ENCODE measurements around the gene NOP10. TPM values are rescaled to one million over a fixed set of nuclear protein-coding genes. Genes with fewer than 3 reads are reported as not detected.
"Not testable (repeated sequence)": the region's sequence is repeated elsewhere in the genome, so short reads cannot be mapped to it uniquely, and the experiment has no call there.

Gene NOP10
- total RNA-seq, 3 donors from 2014 or later (not counting 1 experiment from before 2014, with no cell fraction given), result 56.6 to 69.9 (median 56.7) TPM

DNA sequence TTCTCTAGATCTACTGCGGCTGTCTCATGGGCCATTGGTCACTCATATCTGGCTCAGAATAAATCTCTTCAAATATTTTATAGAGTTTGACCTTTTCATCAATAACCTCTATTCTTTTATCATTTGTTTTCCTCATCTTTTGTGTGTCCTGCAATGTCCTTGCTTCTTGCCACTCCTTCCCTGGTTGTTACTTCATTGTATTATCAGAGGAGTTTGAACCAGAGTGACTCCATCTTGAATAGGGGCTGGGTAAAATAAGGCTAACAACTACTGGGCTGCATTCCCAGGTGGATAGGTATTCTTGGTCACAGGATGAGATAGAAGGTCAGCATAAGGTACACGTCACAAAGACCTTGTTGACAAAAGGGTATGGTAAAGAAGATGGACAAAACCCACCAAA lies 33.9 kb upstream of the NOP10 start:
- no peaks in the 10 kb centered on the region for H3K9me3 Mint-ChIP-seq
- no peak overlapping the region for H3K4me3 Mint-ChIP-seq
- no peaks in the 10 kb centered on the region for H3K4me1 Mint-ChIP-seq
- H3K9me3 ChIP-seq (ENCODE audit: control insufficient read depth, insufficient read depth, low read length), result no peaks in the 10 kb centered on the region
- H3K27ac Mint-ChIP-seq, result no peak overlapping the region
- no peaks in the 10 kb centered on the region for H3K36me3 Mint-ChIP-seq
- DNase-seq, result no peak
- no peaks in the 10 kb centered on the region for H3K27me3 Mint-ChIP-seq (ENCODE audit: low read depth in 2 of 2)
- ATAC-seq, result no peak
- no peak overlapping the region for H3K27ac ChIP-seq (ENCODE audit: low read length)
- intact Hi-C loops (cut with micrococcal nuclease), result no loop called here
- no peak overlapping the region for H3K4me3 ChIP-seq (ENCODE audit: low read length)
- H3K4me1 ChIP-seq (ENCODE audit: control insufficient read depth, insufficient read depth, low read length), result no peaks in the 10 kb centered on the region
- H3K27me3 ChIP-seq (ENCODE audit: control insufficient read depth, insufficient read depth, low read length), result no peaks in the 10 kb centered on the region
- no peaks in the 10 kb centered on the region for H3K36me3 ChIP-seq (ENCODE audit: control insufficient read depth, insufficient read depth, low read length)
- TF ChIP-seq, protein P1, sequence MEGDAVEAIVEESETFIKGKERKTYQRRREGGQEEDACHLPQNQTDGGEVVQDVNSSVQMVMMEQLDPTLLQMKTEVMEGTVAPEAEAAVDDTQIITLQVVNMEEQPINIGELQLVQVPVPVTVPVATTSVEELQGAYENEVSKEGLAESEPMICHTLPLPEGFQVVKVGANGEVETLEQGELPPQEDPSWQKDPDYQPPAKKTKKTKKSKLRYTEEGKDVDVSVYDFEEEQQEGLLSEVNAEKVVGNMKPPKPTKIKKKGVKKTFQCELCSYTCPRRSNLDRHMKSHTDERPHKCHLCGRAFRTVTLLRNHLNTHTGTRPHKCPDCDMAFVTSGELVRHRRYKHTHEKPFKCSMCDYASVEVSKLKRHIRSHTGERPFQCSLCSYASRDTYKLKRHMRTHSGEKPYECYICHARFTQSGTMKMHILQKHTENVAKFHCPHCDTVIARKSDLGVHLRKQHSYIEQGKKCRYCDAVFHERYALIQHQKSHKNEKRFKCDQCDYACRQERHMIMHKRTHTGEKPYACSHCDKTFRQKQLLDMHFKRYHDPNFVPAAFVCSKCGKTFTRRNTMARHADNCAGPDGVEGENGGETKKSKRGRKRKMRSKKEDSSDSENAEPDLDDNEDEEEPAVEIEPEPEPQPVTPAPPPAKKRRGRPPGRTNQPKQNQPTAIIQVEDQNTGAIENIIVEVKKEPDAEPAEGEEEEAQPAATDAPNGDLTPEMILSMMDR (IDR thresholded peaks at IDR 0.05), result no peak
- 93% methylated on average over 1 of the region's 2 CpGs for WGBS (ENCODE audit: insufficient coverage)

- H3K9me3 Mint-ChIP-seq; H3K4me3 ChIP-seq (ENCODE audit: low read length); H3K4me1 ChIP-seq (ENCODE audit: control insufficient read depth, insufficient read depth, low read length); DNase-seq; H3K4me1 Mint-ChIP-seq; ATAC-seq; H3K9me3 ChIP-seq (ENCODE audit: control insufficient read depth, insufficient read depth, low read length); H3K36me3 ChIP-seq (ENCODE audit: control insufficient read depth, insufficient read depth, low read length); intact Hi-C loops (cut with micrococcal nuclease); H3K27me3 Mint-ChIP-seq (ENCODE audit: low read depth in 2 of 2); H3K27ac Mint-ChIP-seq; H3K4me3 Mint-ChIP-seq; H3K27me3 ChIP-seq (ENCODE audit: control insufficient read depth, insufficient read depth, low read length); H3K27ac ChIP-seq (ENCODE audit: low read length); H3K36me3 Mint-ChIP-seq: not testable (repeated sequence)
- WGBS (ENCODE audit: insufficient coverage), result 85% methylated on average over 2 of the region's 2 CpGs
Observed at GRCh38 chr15:34375541-34375940, 32.6 kb upstream of the NOP10 start.

DNA sequence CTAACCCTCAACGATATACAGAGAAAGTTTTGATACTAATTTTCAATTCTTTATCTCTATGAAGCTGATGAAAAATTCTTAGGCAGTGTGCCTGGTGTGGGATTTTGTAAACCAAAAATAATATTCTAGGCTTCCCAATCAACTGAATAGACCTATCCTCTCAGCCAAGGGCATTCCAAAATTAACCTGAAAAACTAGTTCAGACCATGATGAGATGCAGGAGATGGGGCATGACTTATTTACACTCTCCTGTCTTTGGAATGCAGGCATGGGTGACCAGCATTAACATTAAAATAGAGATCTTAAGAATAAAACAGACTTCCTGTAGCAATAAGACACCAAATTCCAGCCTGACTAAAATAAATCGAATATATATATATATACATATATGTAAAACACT lies 31.9 kb upstream of the NOP10 start:
- Mint-ChIP-seq H3K9me3 (no peaks in the 10 kb centered on the region), H3K4me3 (no peak overlapping the region), H3K27me3 (ENCODE audit: low read depth in 2 of 2) (no peaks in the 10 kb centered on the region), H3K36me3 (no peaks in the 10 kb centered on the region), H3K27ac (no peak overlapping the region), H3K4me1 (no peaks in the 10 kb centered on the region)
- DNase-seq (no peak), ATAC-seq (no peak)
- H3K36me3 ChIP-seq (ENCODE audit: control insufficient read depth, insufficient read depth, low read length), result no peaks in the 10 kb centered on the region
- intact Hi-C loops (cut with micrococcal nuclease), result no loop called here
- no peaks in the 10 kb centered on the region for H3K4me1 ChIP-seq (ENCODE audit: control insufficient read depth, insufficient read depth, low read length)
- no peak overlapping the region for H3K4me3 ChIP-seq (ENCODE audit: low read length)
- TF ChIP-seq, protein P1 (IDR thresholded peaks at IDR 0.05), result no peak
- H3K9me3 ChIP-seq (ENCODE audit: control insufficient read depth, insufficient read depth, low read length), result no peaks in the 10 kb centered on the region
- H3K27me3 ChIP-seq (ENCODE audit: control insufficient read depth, insufficient read depth, low read length), result no peaks in the 10 kb centered on the region
- no peak overlapping the region for H3K27ac ChIP-seq (ENCODE audit: low read length)
- WGBS (ENCODE audit: insufficient coverage), result no CpG with 5 or more reads among the region's 2 CpGs

DNA sequence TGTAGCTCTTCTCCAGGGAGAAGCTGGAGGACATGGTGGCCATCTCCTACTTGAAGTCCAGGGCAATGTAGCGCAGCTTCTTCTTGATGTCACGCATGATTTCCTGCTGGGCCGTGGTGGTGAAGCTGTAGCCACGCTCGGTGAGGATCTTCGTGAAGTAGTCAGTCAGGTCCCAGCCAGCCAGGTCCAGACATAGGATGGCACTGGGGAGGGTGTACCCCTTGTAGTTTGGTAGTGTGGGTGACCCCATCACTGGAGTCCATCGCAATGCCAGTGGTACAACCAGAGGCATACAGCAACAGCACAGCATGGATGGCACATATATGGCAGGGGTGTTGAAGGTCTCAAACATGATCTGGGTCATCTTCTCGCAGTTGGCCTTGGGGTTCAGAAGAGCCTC lies 31.0 kb upstream of the NOP10 start:
- no peaks in the 10 kb centered on the region for H3K36me3 ChIP-seq (ENCODE audit: control insufficient read depth, insufficient read depth, low read length)

More for the DNA sequence above, 31.0 kb upstream of the NOP10 start:
- intact Hi-C loops (cut with micrococcal nuclease), result no loop called here
- Mint-ChIP-seq H3K4me3 (no peak overlapping the region), H3K9me3 (no peaks in the 10 kb centered on the region), H3K27ac (no peak overlapping the region), H3K27me3 (ENCODE audit: low read depth in 2 of 2) (no peaks in the 10 kb centered on the region), H3K36me3 (no peaks in the 10 kb centered on the region), H3K4me1 (no peaks in the 10 kb centered on the region)
- H3K27ac ChIP-seq (ENCODE audit: low read length), result no peak overlapping the region
- H3K27me3 ChIP-seq (ENCODE audit: control insufficient read depth, insufficient read depth, low read length), result no peaks in the 10 kb centered on the region
- H3K4me1 ChIP-seq (ENCODE audit: control insufficient read depth, insufficient read depth, low read length), result peaks cover 4% of the 10 kb centered on the region
- no peak for ATAC-seq
- 98% methylated on average over 8 of the region's 8 CpGs for WGBS (ENCODE audit: insufficient coverage)
- no peak for DNase-seq
- H3K9me3 ChIP-seq (ENCODE audit: control insufficient read depth, insufficient read depth, low read length), result no peaks in the 10 kb centered on the region
- TF ChIP-seq, protein P1 (IDR thresholded peaks at IDR 0.05), result no peak
- H3K4me3 ChIP-seq (ENCODE audit: low read length), result no peak overlapping the region

All from natural killer cell (primary cell).